NCI-H345 (cell line): ENCODE data around the gene GJC2.

ENCODE experiments used
- DNase-seq: peaks from one replicate; lab custom pipeline; 2025; lab: John Stamatoyannopoulos, UW

The GJC2 gene

DNA sequence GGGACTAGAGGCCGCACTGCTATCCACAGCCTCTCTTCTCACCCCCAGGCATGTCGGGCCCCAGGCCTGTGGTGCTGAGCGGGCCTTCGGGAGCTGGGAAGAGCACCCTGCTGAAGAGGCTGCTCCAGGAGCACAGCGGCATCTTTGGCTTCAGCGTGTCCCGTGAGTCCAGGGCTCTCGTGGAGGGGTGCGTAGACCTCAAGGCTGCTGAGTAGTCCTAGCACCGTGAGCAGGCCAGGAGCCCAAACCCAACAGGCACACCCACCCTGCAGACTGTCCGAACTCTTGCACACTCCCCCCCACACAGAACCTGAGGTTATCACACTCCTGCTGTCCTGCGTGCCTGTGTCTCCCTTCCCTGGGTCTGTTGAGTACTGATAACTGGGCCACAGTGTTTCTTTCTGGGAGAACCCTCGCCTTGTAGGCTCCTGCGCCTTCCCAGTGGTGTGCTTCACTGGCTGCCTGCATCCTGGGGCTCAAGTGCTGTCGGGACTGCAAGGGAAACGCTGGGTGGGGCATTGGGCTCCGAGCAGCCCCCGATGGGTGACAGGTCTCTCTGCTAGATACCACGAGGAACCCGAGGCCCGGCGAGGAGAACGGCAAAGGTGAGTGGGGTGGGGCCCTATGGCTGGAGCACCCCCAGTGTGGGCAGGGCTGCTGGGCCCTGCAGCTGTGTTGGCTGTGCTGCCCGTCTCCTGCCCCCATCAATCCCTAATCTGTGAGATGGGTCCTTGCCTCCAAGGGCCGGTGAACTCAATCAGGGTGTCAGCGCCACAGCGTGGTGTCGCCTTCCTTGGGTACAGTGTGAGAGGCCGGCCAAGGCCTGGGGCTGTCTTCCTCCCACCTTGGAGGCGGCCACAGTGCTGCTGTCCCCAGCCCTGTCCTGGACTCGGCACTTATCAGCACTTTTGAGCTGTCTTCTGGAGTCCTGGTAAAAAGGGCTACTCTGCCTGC lies 4.0 kb upstream of the GJC2 start:
- no peak for DNase-seq

DNA sequence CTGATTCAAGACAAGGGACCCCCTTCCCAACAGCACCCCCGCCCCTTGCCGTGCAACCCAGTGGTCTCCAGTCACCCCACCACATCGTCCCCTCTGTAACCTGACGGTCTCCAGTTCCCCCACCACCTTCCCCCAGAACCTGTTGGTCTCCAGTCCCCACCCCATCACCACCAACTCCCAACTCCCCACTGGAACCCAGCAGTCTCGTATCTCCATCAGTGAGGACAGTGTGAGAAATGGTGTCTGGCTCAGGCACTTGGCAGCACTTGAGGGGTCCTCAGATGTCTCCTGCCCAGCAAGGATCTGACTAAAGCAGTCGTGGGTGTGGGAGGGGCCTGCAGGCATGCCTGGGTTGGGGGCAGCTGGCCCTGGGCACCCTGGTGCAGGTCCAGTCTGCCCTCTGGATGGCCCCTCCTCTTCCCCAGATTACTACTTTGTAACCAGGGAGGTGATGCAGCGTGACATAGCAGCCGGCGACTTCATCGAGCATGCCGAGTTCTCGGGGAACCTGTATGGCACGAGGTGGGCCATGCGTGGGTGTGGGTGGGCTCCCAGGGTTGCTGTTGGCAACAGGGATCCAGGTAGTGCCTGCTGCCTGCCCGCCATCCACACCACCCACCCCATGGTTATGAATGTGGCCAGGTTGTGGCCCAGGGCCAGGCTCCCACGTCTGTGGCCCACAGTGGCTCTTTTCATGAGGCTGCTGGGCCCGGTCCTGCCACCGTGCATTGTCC lies 3.1 kb upstream of the GJC2 start:
- no peak for DNase-seq

DNA sequence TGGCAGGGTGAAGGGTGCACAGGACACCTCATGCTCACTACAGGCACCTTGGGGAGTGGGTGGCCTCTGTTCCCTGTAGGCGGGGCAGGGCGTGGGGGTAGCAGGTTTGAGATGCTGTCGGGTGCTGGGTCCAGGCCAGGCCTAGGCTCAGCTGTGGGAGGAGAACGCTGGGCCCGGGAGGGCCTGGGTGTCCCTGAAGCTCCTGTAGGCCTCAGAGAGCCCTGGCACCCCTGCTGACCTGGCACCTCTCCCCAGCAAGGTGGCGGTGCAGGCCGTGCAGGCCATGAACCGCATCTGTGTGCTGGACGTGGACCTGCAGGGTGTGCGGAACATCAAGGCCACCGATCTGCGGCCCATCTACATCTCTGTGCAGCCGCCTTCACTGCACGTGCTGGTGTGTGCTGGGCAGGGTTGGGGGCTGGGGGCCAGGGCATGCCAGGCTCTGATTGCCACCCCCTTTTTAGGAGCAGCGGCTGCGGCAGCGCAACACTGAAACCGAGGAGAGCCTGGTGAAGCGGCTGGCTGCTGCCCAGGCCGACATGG lies 2.5 kb upstream of the GJC2 start:
- no peak for DNase-seq

DNA sequence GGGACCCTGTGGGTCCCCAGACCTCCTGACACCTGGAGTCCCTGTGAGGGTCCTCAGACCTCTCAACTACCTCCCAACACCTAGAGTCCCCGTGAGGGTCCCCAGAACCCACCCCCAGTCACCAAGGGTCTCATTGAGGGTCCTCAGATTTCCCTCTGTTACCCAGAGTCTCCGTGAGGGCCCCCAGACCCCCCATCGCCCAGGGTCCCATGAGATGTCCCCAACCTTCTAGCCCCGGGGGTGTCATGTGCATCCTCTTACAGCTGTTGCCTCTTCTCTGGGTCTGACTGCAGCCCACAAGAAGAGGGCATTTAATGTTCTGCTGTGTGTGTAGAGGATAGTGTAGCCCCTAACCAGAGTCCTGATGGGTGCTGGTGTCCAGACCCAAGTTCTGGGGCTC lies 2.0 kb upstream of the GJC2 start:
- DNase-seq: no peak

DNA sequence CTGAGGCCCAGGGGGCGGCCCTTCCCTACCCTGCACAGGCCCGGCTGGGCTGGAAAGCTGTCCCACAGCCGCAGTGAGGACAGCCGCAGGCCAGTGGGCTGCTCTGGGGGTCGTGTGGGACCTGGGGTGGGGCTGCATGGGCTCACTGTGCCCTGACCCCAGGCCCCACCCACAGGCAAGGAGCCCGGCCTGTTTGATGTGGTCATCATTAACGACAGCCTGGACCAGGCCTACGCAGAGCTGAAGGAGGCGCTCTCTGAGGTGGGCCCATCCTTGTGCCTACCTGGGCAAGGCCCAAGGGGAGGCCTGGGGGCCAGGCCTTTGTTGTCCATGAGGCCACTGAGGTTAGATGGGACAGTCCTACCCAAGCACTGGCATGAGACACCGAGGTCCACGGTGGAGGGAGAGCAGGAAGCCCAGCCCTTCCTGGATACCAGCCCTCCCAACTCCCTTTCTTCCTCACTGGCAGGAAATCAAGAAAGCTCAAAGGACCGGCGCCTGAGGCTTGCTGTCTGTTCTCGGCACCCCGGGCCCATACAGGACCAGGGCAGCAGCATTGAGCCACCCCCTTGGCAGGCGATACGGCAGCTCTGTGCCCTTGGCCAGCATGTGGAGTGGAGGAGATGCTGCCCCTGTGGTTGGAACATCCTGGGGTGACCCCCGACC lies 1.4 kb upstream of the GJC2 start:
- no peak for DNase-seq

DNA sequence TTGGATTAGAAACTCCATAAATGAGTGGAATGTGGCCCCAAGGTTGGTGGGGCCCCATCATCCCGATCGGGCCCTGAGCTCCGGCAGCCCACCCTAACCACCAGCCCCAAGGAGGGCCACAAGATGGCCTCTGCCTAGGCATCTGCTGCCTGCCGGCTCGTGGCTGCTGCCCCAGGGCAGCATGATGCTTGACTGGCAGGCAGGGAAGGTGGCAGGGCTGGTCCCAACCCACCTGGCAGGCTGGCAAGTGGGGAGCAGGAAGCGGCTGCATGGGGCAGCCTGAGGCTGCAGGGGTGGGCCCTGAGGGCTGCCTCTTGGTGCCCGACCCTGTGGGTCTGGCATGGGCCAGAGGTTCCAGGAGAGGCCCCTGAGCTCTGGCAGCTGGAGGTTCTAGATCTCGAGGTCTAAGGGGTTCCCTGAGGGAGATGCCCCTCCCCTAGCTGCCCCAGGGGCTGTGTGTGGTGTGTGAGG lies 760 bp upstream of the GJC2 start:
- DNase-seq: no peak

DNA sequence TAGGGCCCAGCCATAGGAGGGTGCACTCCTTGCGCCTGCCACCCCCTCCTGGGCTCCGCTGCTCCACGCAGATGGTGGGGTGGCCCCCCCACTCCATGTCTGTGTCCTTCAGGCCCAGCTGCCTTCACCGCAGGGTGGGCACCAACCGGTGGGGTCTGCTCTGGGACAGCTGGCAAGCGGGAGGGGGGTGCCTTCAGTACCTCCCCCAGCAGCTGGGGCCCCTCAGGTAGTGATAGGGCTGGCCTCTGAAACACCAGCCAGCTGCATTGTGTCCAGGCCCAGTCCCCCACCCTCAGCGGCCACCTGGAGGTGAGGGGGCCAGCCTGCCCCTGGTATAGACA lies 360 bp downstream of the GJC2 start:
- DNase-seq: no peak

DNA sequence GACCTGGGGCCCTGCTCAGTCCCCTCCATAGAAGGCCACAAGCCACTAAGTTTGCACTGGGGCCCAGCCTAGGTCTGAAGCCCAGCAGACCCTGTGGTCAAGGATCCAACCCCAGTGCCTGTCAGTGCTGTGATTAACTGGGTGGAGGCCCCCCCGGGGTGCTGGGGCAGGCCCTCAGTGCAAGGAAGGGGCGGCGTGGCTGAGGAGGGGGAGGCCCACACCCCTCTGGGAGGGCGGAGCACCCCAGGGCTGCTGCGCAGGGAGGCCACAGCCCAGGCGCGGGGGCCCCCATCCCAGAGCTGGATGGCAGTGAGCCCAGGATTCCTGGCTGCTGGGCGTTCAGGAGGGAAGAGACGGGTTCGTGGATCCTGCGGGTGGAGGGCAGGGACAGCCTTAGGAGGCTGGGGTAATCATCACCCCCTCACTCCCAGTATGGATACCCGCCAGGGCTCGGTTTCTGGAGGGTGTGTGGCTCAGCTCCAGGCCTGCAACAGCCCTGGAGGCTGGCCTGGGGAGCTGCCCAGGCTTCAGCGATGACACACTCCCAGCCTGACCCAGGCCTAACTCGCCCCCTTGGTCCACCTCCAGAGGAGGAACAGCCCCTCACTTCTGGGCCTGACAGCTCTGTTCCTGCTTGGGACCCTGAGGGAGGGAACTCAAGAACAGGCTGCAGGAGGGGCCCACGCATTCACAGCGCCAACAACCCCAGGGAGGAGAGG lies 890 bp downstream of the GJC2 start:
- no peak for DNase-seq

DNA sequence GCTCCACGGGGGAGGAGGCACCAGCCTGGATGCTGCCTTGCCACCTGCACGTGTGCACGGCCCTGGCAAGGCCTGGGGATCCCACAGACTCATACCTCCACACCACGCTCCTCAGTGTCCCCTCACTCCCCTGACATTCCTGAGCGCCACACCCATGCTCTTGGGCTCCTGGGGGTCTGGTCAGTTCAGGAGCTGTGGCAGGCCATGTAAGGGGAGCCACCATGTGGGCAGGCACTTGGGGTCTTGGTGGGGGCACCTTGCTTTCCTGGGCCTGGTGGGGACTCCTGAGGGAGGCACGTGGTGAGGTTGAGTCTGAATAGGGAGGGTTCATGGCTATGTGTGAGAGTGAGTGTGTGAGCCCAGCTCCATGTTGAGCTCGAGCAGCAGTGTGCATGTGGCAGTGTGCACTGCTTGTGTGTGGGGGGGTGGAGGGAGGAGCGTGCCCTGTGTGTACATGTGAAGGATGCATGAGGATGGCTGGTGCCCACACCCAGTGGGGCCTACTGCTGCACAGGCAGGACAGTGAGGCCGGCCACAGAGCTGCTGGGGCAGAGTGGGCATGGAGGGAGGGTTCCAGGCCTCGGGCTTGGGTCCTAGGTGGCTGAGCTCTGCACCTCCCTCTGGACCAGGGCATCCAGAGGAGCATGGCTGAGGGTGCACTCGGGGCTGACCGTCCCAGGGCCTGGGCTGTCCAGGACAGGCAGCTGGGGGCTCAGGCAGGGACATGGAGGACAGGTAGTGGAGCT lies 1.6 kb downstream of the GJC2 start:
- no peak for DNase-seq

DNA sequence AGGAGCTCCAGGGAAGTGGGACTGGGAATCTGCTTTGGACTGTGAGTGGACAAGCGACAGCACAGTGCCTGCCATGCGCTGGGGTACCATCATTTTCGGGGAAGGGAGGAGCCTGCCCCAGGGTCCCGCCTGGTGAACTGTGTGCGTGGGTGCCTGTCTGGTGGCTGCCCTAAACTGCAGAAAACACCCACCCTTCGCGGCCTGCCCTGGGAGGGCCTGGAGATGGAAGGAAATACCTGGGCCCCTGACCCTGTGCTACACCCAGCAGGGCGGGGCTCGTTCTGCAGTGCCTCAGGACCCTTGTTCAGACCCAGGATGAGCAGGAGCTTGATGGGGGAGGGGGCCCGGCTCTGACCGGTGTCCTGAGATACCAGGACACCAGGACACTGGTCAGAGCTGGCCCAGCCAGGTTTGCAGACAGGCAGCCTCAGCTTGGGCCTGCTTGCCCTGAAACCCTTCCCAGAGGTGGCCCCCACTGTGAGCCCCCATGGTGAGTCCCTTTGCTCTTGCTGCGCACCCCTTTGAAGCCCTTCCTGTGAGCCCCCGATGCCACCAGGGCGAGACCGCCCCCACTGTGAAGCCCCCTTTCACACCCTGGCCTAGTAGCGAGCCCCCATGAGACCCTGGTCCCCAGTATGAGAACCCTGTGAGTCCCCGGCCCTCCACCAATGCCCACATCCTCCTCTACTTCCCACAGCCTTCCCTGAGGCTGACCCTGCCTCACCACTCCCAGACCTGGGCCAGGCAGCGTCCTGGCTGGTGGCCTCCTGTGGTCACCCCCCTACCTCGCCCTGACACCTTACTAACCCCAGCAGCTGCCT lies 2.6 kb downstream of the GJC2 start:
- no peak for DNase-seq

DNA sequence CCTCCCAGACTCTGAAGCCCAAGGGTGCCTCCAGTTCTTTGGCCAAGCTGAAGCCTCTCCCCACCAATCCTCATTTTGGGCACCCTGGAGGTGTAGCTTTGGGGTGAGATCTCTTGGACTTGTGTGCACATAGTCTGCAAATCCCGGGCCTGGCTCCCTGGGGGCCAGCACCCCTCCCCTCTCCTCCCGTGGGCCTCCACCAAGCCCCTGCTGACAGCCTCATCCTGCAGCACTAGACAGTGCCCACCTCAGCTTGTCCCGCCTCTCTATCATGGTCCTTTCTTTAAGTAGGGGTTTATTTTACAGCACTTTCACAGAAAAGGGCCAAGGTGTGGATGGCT lies 3.2 kb downstream of the GJC2 start:
- DNase-seq: no peak

DNA sequence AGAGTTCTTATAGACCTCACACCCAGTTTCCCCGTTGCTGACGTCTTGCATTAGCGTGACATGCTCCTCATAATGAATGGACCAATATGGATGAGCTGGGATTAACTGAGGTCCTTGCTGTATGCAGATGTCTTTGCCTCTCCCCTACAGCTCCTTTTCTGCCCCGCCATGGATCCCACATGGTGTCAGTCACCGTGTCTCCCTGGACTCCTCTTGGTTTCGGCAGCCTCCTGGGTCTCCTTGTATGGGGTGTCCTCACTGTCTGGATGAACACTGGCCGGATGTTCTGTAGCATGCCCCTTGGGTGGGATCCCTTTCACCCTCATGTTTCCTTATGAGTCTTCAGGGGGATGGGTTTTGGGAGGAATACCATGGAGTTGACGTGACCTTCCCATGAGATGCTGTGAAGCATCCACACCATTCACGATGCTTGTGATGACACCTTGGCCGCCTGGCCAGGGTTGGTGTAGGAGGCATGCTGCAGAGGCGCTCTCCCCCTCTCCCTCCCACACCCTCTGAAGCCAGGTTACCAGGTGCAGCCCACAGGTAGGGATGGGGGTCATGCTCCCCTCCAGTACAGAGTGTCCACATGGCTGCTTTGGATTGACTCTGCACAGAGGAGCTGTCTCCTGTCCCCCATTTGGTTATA lies 4.4 kb downstream of the GJC2 start:
- DNase-seq: no peak

DNA sequence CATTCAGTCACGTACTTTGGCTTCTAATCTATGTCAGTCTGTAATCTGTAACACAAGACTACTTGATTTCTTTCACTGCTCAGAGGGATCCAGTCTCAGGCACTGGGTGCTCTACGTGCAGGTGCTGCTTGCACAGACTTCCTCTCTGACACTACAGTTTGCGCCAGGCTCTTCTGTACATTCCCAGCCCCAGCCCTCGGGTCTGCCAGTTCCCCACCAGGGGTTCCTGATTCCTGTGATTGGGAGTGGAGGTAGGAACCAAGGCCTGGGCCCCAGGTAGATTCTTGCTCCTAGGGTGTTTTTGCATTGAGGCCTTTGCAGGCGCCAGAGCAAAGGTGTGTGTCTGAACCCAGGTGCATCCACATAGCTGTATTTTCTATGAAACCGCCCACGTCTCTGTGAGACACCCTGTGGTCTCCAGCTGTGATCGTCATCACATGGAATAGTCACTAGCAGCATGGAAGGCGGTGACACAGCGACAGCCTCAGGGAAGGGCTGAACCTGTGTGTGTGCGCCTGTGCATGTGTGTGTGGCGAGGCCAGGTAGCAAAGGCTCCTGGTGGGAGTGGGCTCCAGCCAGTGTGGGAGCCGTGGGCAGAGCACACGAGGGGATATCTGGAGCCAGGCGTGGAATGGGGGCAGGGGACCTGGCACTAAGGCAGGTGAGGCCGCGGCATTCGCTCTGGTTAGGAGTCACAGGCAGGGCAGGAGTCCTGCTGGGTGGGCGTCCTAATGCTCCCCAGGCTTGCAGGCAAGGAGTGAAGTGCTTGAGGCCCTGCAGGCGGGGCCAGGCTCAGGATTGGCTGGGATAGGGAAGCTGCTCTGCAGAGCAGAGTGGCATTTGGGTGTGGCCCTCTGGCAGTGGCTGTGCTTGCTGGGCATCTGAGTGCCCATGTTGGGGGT lies 5.2 kb downstream of the GJC2 start:
- peak; percentile 72 for DNase-seq

DNA sequence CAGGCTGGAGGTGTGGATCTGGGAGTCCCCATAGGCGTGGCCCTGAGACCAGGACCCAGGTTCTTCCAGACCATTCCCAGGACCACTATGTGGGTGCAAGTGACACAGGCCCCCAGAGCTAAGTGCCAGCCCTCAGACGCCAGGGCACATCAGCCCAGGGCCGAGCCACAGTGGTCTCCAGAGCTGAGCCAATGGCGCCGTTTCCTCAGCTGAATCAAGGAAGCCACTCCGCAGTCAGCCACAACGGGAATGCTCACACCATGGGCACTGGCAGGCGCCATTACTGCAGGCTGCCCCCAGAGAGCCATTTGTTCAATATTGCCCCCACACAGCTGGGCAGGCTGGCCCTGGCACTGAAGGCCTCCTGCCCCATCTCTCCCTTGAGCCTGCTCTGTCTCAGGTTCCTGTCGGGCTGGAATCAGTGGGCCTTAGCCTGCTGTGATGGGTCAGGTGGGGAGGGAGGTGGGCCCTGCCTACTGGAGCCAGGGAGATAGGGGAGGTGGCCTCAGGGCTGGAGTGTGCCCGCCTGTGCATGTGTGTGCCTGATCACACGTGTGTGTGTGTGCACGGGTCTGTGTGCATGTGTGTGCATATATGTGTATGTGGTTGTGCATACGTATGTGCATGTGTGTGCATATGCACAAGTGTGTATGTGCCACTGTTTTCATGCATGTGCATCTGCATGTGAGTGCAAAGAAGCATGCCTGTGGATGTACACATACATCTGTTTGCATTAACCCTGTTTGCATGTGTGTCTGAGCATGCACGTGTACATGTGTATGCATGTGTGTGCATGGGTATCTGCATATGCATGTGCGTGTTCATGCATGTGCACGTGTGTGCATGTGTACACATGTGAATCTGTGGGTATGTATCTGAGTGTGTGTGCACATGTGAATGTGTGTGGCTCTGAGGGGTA lies 6.1 kb downstream of the GJC2 start:
- no peak for DNase-seq

DNA sequence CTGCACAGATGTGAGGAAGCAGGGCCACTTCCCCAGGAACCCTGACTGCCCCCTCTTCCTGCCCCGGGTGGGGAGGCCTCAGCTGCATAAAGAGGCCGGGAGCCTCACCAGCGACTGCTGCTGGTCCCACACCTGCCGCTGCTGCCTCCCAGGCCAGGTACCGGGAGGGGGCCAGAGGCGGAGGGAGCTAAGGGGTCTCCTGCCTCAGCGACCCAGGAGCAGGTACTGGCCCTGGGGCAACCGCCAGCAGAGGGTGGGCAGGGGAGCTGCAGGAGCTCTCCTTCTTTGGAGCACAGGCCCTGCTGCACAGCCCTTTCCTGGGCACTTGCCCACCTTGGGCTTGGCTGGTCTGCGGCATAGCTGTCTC lies 6.8 kb downstream of the GJC2 start:
- no peak for DNase-seq

DNA sequence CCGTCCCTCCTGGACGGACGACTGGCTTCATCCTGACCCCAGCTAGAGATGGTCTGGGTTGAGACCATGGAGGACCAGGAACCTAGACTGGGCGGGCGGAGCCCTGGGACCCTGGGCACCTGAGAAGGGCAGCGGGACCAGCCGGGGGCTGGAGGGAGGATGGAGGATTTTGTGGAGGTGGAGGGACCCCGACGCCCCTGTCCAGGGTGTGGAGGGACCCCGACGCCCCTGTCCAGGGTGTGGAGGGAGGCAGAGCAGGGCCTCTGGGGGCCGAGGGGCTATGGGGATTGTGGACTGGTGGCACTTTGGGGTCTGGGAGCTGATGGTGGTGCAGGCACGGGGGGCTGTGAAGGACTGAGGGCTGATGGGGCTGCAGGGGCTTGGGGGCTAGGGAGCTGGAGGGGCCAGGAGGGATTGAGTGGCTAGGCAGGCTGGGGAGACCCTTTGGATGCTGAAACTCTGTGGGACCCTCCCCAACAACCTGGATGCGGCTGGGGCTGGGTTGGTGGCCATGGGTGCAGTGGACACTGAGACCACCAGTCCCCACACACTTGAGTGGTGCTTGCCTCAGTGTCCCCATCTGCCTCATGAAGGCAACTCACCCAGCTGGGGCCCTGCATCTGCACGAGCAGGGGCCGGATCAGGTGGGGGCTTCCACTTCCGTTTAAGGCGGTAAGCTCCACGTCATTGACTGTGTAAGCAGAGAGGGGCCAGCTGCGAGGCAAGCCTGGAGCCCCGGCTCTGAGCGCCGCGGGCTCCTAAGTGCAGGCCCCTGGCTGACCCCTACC lies 7.4 kb downstream of the GJC2 start:
- no peak for DNase-seq

DNA sequence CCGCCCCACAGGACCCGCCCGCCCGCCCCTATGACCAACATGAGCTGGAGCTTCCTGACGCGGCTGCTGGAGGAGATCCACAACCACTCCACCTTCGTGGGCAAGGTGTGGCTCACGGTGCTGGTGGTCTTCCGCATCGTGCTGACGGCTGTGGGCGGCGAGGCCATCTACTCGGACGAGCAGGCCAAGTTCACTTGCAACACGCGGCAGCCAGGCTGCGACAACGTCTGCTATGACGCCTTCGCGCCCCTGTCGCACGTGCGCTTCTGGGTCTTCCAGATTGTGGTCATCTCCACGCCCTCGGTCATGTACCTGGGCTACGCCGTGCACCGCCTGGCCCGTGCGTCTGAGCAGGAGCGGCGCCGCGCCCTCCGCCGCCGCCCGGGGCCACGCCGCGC lies 8.0 kb downstream of the GJC2 start:
- DNase-seq: no peak
